Measurements from ENCODE around the gene SLC6A11.

Gene SLC6A11

DNA sequence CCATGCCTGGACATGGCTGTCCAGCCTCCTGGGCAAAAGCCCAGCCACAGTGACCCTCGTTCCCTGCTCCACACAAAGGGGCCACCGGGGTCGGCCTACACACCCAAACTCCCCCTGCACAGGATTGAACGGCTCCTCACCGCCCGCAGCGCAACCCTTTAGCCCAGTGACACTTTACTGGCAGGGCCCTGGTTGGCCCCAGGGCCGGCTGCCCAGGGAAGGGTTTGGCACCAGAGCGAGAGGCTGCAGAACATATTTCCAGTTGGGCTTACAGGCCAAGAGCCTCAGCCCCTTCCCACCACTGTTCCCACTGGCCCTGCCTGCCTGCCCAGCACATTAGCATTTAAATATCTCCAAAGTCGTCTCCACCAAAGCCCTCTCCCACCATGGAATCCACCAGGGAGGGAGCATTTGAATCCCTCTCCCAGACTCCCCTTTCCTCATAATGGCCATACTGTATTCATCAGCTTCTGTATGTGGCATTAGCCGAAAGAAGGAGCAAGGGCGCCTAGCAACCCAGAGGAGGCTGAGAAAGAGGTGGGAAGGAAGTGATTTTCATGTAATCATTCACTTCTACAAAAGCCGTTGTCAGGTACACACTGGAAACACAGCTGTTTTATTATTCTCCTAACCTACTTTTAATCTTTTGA lies 85.4 kb downstream of the SLC6A11 start:
- no peak for DNase-seq (ENCODE audit: insufficient read length)

DNA sequence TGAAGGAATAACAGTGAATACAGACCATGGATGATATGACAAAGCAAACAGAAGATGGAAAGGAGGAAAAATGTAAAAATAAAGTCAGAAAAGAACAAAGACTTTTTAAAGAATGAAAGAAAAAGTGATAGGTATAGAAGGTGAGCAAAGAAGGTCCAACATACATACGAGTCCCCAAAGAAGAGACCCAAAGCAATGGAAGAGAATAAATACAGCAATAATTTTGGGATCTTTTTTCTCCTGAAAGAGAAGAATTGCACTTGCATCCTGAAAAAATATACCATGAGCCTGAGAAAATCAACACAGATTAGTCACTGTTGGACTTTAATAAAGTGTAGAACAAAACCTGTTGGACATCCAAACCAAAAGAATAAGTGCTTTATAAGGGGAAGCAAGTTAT lies 91.2 kb downstream of the SLC6A11 start:
- DNase-seq (ENCODE audit: insufficient read length) (no peak), FAIRE-seq (no peak)

More for the DNA sequence above, 85.4 kb downstream of the SLC6A11 start:
- no peak for TF ChIP-seq POLR2A (IDR thresholded peaks at IDR 0.05; ENCODE audit: low read depth, low read length)
- no peak for TF ChIP-seq TAF1 (IDR thresholded peaks at IDR 0.05; ENCODE audit: borderline replicate concordance, low read depth, low read length)
- TF ChIP-seq POLR2AphosphoS5 (IDR thresholded peaks at IDR 0.05; ENCODE audit: low read depth, low read length): no peak
- FAIRE-seq: no peak

DNA sequence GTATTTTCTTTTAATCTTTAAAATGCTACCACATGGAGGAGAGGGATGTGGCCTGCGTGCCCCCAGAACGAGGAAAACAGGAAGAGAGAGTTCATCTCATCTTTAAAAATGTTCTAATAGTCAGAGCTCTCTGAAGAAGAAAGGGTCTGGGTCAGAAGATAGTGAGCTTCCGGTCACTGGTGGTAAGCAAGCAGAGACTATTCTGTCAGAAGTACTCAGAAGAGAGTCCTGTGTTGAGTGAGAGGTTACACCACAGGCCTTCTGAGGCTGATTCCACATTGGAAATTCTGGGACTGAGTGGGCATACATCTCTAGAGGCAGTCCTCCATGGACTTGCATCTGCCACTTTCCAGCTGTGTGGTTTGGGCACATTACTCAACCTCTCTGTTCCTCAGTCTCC lies 94.3 kb downstream of the SLC6A11 start:
- FAIRE-seq: no peak

More for the DNA sequence above, 91.2 kb downstream of the SLC6A11 start:
- TF ChIP-seq TAF1 (IDR thresholded peaks at IDR 0.05; ENCODE audit: borderline replicate concordance, low read depth, low read length) (no peak), POLR2A (IDR thresholded peaks at IDR 0.05; ENCODE audit: low read depth, low read length) (no peak), POLR2AphosphoS5 (IDR thresholded peaks at IDR 0.05; ENCODE audit: low read depth, low read length) (no peak)

DNA sequence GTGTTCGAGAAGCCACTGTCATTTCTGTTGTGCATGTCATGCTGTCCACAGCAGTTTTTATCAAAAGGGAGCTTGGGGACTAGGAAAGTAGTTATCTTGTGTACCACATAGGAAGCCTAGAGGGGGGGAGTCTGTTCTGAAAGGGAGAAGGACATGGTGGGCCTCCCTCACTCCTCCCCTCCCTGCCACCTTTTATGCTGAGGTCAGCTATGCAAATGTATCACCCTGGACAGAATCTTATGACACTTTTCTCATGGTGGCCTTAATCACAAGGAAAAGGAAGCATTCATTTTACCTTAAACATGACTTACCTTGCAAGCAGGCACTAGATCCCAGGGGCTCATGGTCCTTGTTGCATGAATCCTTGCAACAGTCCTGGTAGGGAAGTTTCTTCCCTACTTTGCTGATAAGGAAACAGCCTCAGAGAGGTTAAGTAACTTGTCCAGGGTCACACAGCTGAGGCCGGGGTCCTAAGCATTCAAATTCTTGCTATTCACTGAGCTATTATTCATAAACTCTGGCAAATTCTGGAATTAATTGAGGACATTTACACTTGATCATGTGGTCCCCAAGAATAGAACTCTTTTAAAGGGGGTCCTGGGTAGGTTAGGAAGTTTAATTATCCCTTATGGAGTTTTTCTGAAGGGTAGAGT lies 95.4 kb downstream of the SLC6A11 start:
- DNase-seq (ENCODE audit: insufficient read length): no peak
- TF ChIP-seq TAF1 (IDR thresholded peaks at IDR 0.05; ENCODE audit: borderline replicate concordance, low read depth, low read length): no peak
- TF ChIP-seq POLR2AphosphoS5 (IDR thresholded peaks at IDR 0.05; ENCODE audit: low read depth, low read length): no peak
- TF ChIP-seq POLR2A (IDR thresholded peaks at IDR 0.05; ENCODE audit: low read depth, low read length): no peak
- no peak for FAIRE-seq

More for the DNA sequence above, 94.3 kb downstream of the SLC6A11 start:
- TF ChIP-seq POLR2AphosphoS5 (IDR thresholded peaks at IDR 0.05; ENCODE audit: low read depth, low read length): no peak
- no peak for TF ChIP-seq TAF1 (IDR thresholded peaks at IDR 0.05; ENCODE audit: borderline replicate concordance, low read depth, low read length)
- TF ChIP-seq POLR2A (IDR thresholded peaks at IDR 0.05; ENCODE audit: low read depth, low read length): no peak
- no peak for DNase-seq (ENCODE audit: insufficient read length)

DNA sequence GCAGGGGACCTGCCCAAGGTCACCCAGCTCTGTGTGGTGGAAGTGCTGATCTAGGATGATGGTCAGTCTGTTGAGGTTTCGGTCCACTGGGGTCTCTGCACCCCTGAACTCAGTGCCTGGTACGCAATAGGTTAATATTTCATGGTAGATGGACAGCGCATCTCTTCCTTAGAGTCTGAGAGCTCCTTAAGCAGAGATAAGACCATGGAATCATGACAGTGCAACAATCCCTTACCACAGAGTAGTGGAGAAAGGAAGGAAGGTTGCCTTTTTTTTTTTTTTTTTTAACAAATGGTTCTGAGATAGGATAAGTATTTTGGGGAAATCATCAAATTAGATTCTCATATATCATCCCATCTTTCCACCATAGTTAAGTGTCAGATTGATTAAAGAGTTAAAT lies 96.8 kb downstream of the SLC6A11 start:
- DNase-seq (ENCODE audit: insufficient read length): no peak
- no peak for FAIRE-seq
- no peak for TF ChIP-seq TAF1 (IDR thresholded peaks at IDR 0.05; ENCODE audit: borderline replicate concordance, low read depth, low read length)
- no peak for TF ChIP-seq POLR2AphosphoS5 (IDR thresholded peaks at IDR 0.05; ENCODE audit: low read depth, low read length)
- no peak for TF ChIP-seq POLR2A (IDR thresholded peaks at IDR 0.05; ENCODE audit: low read depth, low read length)

DNA sequence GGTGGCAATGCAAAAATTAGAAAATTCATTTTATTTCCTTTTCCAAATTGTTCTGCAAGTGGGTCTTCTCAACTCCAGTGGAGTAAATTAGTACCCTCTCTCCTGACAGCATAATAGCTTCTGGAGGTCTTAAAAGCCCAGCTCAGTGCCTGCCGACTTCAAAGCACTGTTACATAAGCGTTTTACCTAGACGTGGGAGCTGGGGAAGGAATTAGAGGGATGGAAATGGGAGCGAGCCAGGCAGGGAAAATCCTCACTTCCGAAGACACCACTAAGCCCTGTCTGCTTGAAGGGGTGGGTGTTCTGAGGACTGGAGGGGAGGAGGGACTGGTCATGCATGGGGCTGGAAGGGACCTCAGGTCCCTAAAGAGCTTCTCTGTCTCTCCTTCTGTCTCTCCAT lies 99.3 kb downstream of the SLC6A11 start:
- no peak for FAIRE-seq
- TF ChIP-seq TAF1 (IDR thresholded peaks at IDR 0.05; ENCODE audit: borderline replicate concordance, low read depth, low read length): no peak
- no peak for TF ChIP-seq POLR2AphosphoS5 (IDR thresholded peaks at IDR 0.05; ENCODE audit: low read depth, low read length)
- no peak for TF ChIP-seq POLR2A (IDR thresholded peaks at IDR 0.05; ENCODE audit: low read depth, low read length)
- DNase-seq (ENCODE audit: insufficient read length): no peak

DNA sequence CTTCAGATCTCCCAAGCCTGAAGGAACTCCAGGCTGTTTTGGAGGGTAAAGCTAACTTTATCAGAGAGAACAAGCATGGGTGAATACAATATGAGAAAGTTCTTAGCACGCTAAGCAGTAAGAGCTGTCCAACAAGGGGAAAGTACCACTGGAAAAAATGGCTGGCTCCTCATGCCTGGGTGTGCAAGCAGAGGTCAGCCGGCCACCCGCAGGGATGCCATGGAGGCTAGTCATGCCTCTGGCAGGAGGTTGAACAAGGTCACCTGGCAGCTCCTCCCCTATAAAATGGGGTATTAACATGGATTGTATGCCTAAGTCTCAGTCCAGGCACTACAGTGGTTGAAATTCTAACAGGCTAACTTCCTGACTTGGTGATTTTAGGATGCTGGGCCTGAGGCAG lies 101.1 kb downstream of the SLC6A11 start:
- no peak for FAIRE-seq
- TF ChIP-seq POLR2AphosphoS5 (IDR thresholded peaks at IDR 0.05; ENCODE audit: low read depth, low read length) (no peak), POLR2A (IDR thresholded peaks at IDR 0.05; ENCODE audit: low read depth, low read length) (no peak), TAF1 (IDR thresholded peaks at IDR 0.05; ENCODE audit: borderline replicate concordance, low read depth, low read length) (no peak)
- DNase-seq (ENCODE audit: insufficient read length): no peak

DNA sequence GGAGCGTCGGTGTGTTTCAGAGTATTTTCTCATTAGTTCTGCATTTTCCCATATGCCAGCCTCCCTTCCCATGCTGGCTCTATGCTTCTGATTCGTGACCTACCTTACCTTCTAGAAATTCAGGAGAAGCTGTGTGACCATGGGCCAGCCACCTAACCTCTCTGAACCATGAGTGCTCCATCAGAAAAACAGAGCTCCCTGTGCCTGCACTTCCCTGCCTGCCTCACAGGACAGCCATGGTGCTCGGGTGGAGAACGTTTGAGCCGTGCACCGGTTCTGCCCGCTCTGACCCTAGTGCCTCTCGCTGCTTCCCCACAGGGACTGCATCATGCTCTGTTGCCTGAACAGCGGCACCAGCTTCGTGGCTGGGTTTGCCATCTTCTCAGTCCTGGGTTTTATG lies 102.0 kb downstream of the SLC6A11 start:
- DNase-seq (ENCODE audit: insufficient read length): no peak
- TF ChIP-seq POLR2AphosphoS5 (IDR thresholded peaks at IDR 0.05; ENCODE audit: low read depth, low read length) (no peak), TAF1 (IDR thresholded peaks at IDR 0.05; ENCODE audit: borderline replicate concordance, low read depth, low read length) (no peak), POLR2A (IDR thresholded peaks at IDR 0.05; ENCODE audit: low read depth, low read length) (no peak)
- no peak for FAIRE-seq

DNA sequence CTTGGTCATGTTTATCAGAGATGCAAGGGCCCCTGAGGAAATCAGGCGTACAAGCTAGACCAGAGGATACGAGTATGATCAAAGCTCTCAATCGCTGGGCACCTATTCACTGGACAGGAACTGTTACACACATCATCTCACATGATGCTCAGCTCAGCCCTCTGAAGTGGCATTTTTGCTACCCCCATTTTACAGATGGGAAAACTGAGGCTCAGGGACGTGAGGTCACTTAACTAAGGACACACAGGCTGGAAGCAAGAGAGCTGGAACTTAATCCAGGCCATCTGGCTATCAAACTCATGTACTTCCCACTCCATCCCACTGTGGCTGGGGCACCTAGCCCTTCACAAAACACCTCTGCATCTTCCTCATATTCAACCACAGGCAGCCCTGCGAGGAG lies 103.6 kb downstream of the SLC6A11 start:
- no peak for FAIRE-seq
- DNase-seq (ENCODE audit: insufficient read length): no peak
- no peak for TF ChIP-seq POLR2AphosphoS5 (IDR thresholded peaks at IDR 0.05; ENCODE audit: low read depth, low read length)

DNA sequence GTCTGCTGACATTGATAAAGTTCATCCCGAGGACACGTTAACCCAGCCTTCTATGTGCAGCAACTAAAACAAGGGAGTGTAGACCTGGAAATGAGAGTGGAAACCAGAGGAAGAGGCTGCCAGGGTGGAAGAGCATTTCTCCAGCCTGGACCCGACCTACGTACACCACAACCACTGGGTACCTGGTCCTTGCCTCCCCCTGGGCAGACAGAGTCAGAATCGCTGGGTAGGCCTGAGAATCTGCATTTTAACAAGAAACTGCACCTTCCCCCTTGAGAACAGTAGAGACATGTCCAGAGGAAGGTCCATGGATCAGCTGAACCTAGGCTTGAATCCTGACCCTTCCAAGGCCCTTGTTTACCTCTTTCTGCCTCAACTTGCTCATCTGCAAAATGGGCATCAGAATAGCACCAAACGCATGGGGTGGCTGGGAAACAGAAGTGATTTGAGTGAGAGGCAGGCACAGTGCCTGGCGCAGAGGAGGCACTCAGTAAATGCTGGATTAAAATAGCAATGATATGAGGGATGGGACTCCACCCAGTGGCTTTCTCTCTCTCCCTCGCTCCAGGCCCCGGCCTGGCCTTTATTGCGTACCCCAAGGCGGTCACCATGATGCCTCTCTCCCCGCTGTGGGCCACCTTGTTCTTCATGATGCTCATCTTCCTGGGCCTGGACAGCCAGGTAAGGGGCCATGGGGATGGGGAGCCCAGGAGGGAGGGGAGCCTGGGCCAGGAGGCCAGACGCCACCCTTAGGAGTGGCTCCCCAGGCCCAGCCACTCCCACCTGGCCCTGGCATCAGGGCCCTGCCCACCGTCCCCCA lies 109.6 kb downstream of the SLC6A11 start:
- no peak for TF ChIP-seq POLR2A (IDR thresholded peaks at IDR 0.05; ENCODE audit: low read depth, low read length)
- TF ChIP-seq POLR2AphosphoS5 (IDR thresholded peaks at IDR 0.05; ENCODE audit: low read depth, low read length): no peak
- no peak for TF ChIP-seq TAF1 (IDR thresholded peaks at IDR 0.05; ENCODE audit: borderline replicate concordance, low read depth, low read length)
- no peak for FAIRE-seq
- DNase-seq (ENCODE audit: insufficient read length): no peak

DNA sequence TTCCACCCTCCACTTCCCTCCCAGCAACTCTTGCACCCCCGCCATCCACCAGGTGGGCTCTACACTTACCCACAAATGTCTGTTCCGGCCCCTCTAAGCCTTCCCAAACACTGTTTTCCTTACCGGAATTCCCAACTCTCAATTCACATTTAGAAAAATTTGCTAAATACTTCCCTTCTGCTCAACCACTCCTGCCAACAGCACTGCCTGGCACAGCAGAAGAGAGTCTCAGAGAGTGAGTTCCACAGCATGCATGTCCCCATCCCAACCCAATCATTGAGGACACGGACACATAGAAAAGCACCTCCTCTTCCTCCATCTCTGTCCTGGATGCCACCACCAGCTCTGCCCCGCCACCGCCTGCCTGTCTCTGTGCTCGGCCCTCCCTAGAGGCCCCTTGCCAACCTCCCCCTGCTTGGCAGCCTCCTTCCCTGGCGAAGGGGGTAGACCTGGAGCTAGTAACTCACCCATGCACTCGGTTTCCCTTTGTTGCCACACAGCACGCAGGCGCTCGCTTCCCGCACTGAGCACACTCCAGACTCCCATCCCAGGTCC lies 110.3 kb downstream of the SLC6A11 start:
- no peak for DNase-seq (ENCODE audit: insufficient read length)
- no peak for FAIRE-seq
- TF ChIP-seq TAF1 (IDR thresholded peaks at IDR 0.05; ENCODE audit: borderline replicate concordance, low read depth, low read length) (no peak), POLR2A (IDR thresholded peaks at IDR 0.05; ENCODE audit: low read depth, low read length) (no peak), POLR2AphosphoS5 (IDR thresholded peaks at IDR 0.05; ENCODE audit: low read depth, low read length) (no peak)

Data from GM12892 (cell line).